GM19397 (cell line): ENCODE data around the gene ILF3.
"Not testable (repeated sequence)": the region's sequence is repeated elsewhere in the genome, so short reads cannot be mapped to it uniquely, and the experiment has no call there.

ENCODE experiments used
- ATAC-seq: cut with Tn5 transposase; IDR thresholded peaks from one replicate; pipeline ENCODE4 v1.9.1; 2021; ENCODE audit warnings: mild to moderate bottlenecking, moderate library complexity; ENCODE audit not compliant: unreplicated experiment

ILF3 gene

GRCh38 chr19:10671922-10672321 lies 17.8 kb downstream of the ILF3 start:
- not testable (repeated sequence) for ATAC-seq

- ATAC-seq = not testable (repeated sequence)
Measured at GRCh38 chr19:10675214-10675613, 21.1 kb downstream of the ILF3 start.

- no peak for ATAC-seq
Measured at GRCh38 chr19:10677751-10678150, 23.6 kb downstream of the ILF3 start.

- no peak for ATAC-seq
Measured at GRCh38 chr19:10678813-10679212, 24.7 kb downstream of the ILF3 start.

- ATAC-seq = no peak
Measured at GRCh38 chr19:10679743-10680142, 25.6 kb downstream of the ILF3 start.

- ATAC-seq = no peak
Measured at GRCh38 chr19:10680545-10681135, 26.5 kb downstream of the ILF3 start.

GRCh38 chr19:10681658-10682057 lies 27.5 kb downstream of the ILF3 start:
- no peak for ATAC-seq

- ATAC-seq = no peak
Measured at GRCh38 chr19:10682397-10683063, 28.4 kb downstream of the ILF3 start.

- ATAC-seq = no peak
Measured at GRCh38 chr19:10683064-10683426, 28.9 kb downstream of the ILF3 start.

- no peak for ATAC-seq
Measured at GRCh38 chr19:10683582-10683981, 29.4 kb downstream of the ILF3 start.

GRCh38 chr19:10685210-10685609 lies 31.1 kb downstream of the ILF3 start:
- no peak for ATAC-seq

GRCh38 chr19:10686193-10686592 lies 32.0 kb downstream of the ILF3 start:
- no peak for ATAC-seq

- ATAC-seq = no peak
Measured at GRCh38 chr19:10686661-10687517, 32.7 kb downstream of the ILF3 start.

GRCh38 chr19:10687518-10688288 lies 33.6 kb downstream of the ILF3 start:
- no peak for ATAC-seq

GRCh38 chr19:10688545-10689280 lies 34.6 kb downstream of the ILF3 start:
- ATAC-seq = no peak

- no peak for ATAC-seq
Measured at GRCh38 chr19:10690341-10690781, 36.2 kb downstream of the ILF3 start.

GRCh38 chr19:10691178-10691881 lies 37.2 kb downstream of the ILF3 start:
- no peak for ATAC-seq

- no peak for ATAC-seq
Measured at GRCh38 chr19:10691883-10692282, 37.7 kb downstream of the ILF3 start.

GRCh38 chr19:10692673-10693264 lies 38.6 kb downstream of the ILF3 start:
- no peak for ATAC-seq
